ENCODE measurements around the gene EFCAB6.

EFCAB6 gene

DNA sequence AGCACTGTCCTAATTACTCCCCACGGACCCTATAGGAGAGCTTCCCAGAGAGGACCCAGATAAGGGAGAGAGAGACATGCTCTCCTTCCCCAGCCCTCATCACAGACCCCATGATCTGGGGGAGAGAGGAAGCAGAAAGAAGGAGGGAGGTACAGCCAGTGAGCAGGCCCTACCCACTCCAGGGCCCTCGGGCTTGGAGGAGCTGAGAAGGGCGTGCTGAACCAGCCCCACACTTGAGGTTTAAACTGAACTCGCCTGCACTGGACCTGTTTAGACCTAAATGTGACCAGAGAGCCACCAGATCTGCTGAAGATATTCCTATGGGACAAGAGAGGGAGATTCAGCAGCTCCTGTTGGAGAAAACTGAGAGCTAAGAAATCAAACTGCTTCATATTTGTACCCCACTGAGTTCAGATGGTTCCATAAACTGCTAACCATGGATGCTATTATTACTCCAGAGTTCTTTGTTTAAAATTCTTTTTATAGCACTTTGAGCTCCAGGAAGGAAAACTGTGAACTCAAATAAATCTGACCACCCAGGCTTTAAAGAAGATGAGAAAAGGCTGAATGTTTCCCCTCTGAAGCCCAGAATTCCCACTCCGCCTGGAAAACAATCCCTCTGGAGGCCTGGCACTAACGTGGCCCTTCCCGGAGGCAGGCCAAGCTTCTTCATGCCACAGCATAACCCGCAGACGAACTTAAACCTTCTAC is 67.2 kb downstream of the EFCAB6 start:
- DNase-seq, result no peak

DNA sequence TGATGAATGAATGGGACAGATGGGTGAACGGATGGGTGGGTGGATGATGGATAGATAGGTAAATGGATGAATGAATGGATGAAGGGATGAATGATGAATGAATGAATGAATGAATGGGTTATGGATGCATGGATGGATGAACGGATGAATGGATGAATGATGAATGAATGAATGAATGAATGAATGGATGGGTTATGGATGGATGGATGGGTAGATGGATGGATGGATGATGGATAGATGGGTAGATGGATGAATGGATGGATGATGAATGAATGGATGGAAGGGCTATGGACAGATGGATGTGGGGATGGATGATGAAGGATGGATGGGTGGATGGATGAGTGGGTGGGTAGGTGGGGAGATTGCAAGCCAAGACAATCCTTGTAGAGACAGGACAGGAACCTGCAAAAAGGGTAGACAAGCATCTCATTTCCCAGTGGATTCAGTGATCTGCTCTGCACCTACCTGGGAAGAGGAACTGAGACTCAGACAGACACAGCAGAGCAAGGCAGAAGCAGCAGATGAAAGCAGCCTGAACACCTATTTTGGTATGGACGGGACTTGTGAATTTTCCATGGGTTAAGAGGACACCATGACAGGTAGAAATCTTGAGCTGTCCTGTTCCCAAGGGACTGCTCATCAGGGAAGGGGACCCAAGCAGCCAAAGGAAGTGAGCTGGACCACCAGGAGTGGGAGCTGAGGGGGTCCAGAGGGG is 68.0 kb downstream of the EFCAB6 start:
- no peak for DNase-seq

DNA sequence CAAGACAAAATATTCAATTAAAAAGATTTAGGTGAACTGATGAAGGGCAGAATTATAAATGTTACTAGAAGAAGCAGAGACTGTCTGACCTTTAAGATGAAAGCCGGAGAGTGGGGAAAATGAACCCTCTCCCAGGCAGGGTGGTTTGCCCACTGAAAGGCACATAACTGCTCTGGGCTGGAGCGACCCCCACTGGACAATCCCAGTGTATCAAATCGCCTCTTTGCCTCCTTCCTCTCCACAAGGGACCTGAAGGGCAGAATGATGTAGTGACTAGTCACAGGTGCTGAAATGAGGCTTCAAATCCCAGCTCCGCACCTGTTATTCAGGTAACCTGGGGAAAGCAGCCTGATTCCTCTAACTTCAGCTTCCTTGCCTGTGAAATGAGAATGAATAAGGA is 69.0 kb downstream of the EFCAB6 start:
- no peak for DNase-seq

DNA sequence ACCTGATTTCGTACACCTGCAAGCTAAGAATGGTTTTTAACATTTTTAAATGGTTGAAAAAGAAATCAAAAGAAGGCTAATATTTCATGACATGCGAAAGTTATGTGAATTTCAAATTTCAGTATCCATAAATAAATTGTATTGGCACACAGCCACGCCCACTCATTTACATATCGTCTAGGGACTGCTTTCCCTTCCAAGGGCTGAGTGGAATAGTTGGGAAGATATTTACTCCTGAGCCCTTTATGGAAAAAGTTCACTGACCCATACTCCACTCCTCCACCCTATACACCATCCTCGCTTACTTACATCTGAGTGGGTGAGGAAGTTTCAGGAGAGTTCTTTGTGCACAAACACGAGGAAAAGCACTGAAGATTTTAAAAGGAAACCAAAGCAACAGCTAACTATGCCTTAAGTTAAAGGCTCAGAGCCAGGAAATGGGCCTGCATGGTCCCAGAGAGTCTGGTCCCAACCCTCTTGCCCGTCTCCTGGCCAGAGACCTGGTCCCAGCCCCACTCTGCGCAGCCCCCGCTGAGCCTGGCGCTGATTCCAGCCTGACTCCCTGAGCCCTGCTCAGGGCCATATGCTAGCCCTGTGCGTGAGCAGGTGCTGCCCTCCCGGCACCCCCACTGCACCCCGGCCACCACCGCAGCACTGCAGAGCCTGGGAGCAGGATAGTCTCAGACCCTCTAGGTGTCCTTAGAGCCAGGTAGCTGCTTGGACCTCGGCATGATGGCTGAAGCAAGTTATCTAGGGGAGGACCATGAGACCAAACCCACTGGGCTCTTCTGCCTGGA is 69.8 kb downstream of the EFCAB6 start:
- DNase-seq, result no peak

DNA sequence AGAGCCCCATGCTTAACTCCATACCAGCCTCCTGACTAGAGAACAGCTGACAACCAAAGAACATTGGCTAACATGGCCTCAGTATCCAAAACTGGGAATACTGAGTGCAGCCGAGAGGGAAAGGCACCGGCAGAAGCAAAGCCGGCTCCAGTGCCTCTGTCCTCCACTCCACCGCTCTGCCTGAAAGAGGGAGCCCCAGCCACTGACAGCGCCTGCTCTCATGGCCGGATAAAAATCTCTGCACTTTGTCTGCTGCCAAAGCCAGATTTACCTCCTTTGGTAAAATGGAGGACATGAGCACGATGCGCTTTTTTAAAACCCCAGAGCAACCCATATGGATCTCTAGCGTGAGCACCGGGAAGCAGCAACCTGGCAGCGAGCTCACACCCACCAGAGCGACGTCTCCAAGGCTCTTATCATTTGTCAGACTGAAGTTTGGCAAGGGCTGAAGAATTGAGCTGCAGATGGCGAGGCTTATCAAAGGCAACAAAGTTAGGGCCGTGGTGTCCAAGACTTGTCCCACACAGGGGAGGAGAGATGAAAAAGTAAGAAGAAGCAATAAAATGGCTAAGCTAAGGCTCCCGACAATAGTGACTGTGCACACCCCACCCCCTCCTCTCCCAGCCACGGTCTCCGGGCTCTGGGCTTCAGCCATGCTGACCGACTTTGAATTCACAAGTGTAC is 71.4 kb downstream of the EFCAB6 start:
- no peak for DNase-seq

DNA sequence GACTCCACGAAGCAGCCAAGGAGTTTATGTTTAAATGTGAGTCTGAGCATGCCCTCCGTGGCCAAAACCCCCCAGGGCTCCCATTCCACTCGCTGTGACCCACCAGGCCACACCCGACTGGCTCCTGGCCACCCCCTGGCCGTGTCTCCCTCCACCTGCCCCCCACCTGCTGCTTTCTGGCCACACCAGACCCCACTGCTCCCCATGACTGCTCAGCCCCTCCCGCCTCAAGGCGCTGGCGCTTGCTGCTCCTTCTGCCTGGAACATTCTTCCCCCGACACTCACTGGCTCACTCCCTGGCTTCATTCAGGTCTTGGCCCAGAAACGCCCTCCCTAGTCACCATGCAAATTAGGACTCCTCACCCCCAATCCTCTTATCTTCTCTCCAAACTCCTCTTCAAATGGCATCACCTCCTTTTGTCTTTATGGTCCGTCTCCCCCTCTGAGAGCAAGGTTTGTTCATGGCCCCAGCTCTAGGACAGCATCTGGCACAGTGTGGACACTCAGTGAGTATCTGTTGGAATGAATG is 72.2 kb downstream of the EFCAB6 start:
- DNase-seq, result no peak

DNA sequence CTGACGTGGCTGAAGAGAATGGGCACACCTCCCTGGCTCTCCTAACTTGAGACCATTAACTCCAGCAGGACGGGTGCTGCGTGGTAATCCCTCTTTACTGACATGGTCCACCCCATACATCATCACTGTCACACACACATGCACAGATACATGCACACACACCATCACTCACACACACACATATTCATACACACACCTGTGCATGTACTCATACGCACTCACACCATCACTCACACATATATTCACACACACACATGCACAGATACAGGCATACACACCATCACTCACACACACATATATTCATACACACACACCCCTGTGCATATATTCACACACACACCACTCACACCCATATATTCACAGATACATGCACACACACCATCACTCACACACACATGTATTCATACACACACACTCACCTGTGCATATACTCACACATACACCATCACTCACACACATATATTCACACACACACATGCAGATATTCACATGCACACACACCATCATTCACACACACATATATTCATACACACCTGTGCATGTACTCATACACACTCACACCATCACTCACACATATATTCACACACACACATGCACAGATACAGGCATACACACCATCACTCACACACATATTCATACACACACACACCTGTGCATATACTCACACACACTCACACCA is 74.8 kb downstream of the EFCAB6 start:
- no peak for DNase-seq

DNA sequence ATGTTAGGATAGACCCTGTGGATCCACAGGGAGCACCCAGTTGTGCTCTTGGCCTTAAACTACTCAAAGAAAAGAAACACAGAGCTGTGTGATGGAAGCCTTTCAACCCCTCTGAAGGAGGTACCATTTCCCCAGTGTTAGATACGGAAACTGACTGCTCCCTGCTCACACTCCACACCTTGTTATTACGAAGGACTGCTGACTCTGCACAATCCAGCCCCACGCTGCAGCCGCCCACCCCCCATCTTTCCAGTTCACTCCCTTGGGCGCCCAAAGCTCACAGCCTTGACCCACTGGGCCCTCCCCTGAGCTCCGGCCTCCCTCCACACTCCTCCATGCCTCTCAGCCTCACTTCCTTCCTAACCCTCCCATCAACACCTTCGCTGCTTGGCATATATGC is 75.5 kb downstream of the EFCAB6 start:
- DNase-seq, result no peak

DNA sequence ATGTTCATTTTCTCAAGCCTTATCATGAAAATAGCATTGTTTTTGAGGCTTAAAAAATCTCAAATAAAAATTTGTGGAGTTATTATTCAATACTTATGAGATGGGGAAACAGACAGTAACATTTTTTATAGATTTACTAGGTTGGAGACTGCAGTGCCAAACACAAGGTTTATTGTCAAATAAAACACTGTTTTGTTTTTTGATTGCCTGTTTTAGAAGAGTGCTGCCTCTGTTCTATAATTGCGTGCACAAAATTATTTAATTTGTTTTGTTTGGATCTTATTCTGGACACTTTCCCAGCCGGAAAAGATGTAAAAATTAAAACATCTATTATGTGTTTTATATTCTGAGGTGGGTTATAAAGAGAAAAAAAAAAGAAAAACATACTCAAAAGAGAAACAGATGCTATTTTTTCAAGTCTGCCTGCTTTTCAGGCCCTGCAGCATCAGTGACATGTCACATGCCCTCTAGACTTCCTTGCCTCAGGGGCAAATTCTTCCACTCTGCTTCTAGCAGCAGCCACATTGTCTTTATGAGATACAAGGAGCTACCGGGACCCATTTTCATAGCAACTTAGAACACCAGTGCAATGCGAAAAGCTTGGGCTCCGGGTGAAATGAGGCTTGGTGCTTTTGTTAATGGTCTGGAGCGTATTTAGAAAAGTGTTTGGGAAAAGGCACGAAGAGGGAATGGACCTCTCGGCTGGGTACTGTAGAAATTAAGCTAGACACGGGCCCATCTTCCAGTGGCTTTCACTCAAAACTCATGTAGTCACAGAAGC is 77.5 kb downstream of the EFCAB6 start:
- DNase-seq, result no peak

DNA sequence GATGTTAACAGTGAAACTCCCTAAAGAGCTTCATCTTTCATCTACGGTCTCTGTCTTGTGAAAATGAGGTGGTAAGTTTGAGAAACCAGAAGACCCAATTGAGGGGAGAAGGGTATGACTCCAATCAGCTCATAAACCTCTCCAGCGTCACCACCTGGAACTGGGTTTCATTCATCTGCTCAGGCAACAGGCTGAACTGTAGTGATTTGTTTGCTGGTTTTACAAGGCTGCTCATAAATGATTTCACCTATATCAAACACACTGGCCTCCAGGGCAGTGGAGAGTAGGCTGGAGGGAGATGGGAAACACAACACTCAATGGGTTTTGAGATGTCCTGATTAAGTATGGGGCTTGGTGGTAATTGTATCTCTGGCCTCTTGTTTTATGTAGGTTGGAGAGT is 79.0 kb downstream of the EFCAB6 start:
- DNase-seq, result no peak

DNA sequence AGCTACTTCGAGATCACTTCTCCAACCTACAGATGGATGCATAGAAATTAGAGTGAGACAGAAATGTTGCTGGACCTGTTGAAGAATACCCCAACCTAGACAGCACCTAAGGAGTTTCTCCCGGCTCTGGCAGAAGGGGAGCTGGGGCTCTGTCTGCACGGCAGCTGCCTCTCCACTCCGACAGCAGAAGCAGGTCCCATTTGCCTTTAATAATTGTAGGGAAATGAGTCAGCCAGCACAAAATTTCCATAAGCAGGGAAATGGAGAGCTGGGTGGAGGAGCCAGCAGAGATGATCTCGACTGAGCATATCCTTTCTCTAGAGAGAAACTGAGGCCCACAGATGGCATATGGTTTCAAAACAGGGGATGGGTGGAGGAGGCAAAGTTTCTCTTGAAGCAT is 80.1 kb downstream of the EFCAB6 start:
- no peak for DNase-seq

DNA sequence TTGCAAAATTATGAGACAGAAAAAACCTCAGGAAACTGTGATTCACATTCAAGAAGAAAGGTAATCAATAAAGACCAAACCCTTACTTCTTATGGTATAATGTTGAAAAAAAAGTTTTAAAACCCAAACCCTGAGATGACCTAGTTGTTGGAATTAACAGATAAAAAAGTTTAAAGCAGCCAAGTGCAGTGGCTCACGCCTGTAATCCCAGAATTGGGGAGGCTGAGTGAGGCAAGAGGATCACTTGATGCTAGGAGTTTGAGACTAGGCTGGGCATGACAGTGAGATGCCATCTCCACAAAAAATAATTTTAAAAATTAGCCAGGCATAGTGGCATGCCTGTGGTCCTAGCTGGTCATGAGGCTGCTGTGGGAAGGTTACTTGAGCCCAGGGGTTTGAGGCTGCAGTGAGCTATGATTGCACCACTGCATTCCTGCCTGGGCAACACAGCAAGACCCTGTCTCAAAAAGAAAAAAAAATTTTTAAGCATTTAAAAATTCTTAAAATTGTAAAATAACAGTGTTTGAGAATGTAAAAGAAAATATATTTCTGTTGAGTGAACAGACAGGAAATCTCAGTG is 85.1 kb downstream of the EFCAB6 start:
- no peak for DNase-seq

DNA sequence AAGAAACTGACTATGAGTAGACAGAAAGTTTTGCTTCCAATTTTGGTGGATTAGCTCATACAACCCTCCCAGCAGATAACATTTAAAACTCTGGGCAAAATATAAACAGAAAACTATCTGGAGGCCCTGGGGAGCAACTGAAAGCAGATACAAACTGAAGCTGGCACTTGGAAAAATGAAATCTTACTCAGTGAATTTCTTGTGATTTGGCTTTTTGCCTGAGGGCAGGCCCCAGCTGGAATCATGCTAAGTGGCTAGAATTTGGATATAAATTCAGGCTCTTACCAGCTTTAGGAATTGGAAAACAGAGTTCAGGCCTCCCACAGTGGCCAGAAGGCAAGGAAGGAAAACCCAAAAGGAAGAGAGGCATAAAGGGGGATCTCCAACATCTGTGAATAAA is 85.8 kb downstream of the EFCAB6 start:
- DNase-seq, result no peak

DNA sequence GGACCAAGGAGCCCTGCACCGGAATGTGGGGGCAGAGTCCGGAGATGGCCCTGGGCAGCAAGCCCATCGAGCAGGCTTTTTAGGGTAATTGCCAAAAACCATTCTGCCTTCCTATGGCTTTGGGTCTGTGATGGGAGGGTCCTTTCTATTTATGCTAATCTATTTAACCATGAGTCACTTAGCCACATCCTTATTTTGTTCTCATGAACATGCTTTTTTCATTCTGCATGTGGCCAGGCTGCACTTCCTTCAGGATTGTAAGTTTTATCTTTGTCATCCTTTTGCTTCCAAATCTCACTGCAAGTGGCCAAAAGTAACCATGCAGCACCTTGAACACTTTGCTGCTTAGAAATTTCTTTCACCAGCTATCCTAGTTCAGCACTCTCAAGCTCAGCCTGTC is 88.3 kb downstream of the EFCAB6 start:
- DNase-seq, result no peak

DNA sequence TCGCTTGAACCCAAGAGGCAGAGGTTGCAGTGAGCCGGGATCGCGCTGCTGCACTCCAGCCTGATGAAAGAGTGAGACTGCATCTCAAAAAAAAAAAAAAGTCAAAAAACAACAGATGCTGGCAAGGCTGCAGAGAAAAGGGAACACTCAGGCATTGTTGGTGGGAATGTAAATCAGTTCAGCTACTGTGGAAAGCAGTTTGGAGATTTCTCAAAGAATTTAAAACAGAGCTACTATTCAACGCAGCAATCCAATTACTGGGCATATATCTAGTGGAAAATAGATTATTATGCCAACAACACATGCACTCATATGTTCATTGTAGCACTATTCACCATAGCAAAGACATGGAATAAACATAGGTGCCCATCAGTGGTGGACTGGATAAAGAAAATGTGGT is 89.7 kb downstream of the EFCAB6 start:
- no peak for DNase-seq

DNA sequence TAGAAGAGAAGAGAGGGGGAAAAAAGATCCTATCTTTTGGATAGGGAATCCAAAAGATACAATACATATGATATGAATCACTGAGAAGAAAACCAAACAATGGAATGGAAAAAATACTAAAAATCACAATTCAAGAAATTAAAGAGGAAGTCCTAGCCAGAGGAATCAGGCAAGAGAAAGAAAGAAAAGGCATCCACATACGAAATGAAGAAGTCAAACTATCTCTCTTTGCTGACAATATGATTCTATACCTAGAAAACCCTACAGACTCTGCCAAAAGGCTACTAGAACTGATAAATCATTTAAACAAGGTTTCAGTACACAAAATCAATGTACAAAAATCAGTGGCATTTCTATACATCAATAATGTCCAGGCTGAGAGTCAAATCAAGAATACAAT is 91.4 kb downstream of the EFCAB6 start:
- DNase-seq, result no peak

DNA sequence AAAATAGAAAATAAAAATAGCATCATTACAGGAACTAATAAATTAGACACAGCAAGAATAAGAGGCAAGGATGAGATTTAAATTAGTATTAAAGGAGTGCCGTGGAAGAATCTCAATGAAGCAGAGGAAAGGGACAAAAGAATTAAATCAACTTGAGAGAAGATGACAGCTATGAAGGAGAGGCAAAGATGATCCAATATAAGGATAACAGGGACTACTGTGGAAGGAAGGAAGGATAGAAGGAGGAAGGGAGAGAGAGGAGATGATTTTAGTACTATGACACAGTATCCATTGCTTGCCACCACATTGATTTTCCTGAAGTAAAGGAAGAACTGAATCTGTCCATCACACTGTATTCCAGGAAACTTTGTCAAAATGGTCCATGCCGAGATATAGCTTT is 98.0 kb downstream of the EFCAB6 start:
- no peak for DNase-seq

DNA sequence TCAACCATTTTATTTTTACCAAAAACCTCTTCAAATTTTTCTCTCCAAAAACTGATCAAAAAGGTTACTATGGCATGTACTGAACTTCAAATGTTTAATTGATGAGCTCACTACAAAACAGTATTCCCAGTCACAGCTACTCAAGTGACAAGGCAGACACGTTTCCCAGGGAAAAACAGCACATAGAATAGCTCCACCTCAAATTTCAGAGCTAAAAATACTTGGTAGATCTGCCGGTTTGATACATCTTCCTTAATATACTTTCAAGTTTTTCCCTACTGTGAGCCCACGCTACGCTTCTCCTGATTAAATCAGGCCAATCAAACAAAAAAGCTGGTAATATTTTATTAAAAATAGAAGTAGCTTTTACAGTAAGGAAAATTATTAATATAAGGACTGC is 100.4 kb downstream of the EFCAB6 start:
- DNase-seq, result no peak

DNA sequence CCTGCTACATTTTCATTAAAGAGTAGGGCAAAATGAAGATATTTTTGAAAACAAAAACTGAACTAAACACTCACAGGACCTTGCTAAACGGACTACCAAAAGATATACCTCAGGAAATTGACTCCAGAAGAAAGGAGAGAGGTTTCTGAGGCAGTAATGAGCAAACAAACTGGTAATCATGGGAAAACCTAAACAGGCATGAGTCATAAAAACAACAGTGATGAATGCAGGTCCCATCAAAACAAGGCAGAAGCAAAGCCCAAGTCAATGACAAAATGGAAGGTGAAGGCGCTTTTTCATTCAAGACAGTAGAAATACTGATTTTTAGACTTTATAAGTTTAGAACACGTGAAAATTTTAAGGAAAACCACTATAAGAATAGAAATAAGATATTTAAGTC is 104.5 kb downstream of the EFCAB6 start:
- no peak for DNase-seq

DNA sequence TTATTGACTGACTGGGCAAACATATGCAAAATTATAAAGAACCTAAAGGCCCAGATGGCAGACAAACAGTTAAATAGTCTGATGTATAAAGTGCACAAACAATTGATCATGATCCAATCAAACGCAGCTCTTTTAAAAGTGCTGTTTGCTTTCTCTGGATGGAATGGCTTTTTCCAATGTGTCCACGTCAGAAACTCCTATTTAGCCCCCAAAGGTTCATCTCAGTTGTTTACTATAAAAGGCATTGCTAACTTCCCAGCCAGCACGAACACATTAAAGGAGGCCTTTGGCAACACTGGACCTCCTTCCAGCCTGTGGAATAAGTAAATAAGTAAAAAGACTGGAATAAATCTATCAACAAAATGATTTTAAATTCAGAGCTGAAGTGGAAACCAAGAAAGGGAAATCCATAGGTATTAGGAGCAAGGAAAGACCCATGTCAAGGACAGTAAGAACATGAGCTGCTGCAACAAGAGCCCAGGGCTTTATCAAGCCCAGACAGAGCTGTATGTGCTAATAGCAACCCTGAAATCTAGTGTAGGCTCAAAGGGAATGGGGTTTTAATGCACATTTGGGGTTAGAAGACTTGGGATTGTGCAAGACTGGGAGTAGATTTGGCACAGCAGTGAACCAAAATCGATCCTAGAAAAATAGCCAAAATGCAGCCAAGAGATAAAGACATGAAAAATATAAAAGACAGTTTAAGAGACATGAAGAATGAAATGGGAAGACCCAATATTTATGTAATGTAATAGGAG is 105.4 kb downstream of the EFCAB6 start:
- DNase-seq, result no peak

DNA sequence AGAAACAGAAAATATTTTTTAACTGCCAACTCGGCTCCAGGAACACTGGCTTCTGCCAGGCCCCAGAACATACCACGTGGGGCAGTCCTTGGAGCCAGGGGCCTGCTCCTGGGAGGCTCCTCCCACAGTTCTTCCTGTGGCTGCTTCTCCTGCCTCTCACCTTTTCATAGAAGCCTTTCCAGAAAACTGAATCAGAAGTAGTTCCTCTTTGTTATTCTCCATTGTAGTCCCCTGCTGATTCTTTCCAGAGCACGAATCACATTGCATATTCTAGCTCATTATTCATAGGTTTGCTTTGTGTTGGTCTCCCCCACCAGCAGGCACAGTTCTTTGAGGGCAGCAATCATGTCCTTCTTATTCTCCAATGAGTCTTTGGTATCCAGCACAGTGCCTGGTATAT is 106.0 kb downstream of the EFCAB6 start:
- no peak for DNase-seq
